Calu3 (cell line): ENCODE data around the gene HS3ST4. TPM values are rescaled to one million over a fixed set of nuclear protein-coding genes. Genes with fewer than 3 reads are reported as not detected.

Experiments used
- BruUV-seq: library from RNA; stranded (reverse); fragments of 400-500 nt; replicated peaks from 2 replicates; lab custom pipeline; 2021; lab: Mats Ljungman, UMichigan
- CTCF ChIA-PET: fragments of 300-600 bp; sonication (Branson Sonifier 250); formaldehyde crosslinking; loops from one replicate; lab custom pipeline; 2022; ENCODE audit warnings: antibody characterized with exemption; lab: Charles Lee
- DNase-seq: peaks from one replicate; pipeline ENCODE4 v3.0.0; 2022
- H3K27ac Mint-ChIP-seq: one replicate; pipeline ENCODE4 v1.8.0; 2022; ENCODE audit warnings: mixed read lengths; ENCODE audit not compliant: unreplicated experiment
- H3K27me3 Mint-ChIP-seq: one replicate; pipeline ENCODE4 v1.8.0; 2022; ENCODE audit warnings: mixed read lengths; ENCODE audit not compliant: unreplicated experiment
- H3K36me3 Mint-ChIP-seq: one replicate; pipeline ENCODE4 v1.8.0; 2022; ENCODE audit warnings: mild to moderate bottlenecking, moderate library complexity, mixed read lengths; ENCODE audit not compliant: insufficient read depth, unreplicated experiment
- H3K4me1 Mint-ChIP-seq: one replicate; pipeline ENCODE4 v1.8.0; 2022; ENCODE audit warnings: mild to moderate bottlenecking, low read depth, mixed read lengths; ENCODE audit not compliant: unreplicated experiment
- H3K4me3 Mint-ChIP-seq: one replicate; pipeline ENCODE4 v1.8.0; 2022; ENCODE audit warnings: mild to moderate bottlenecking, low read depth, moderate library complexity, mixed read lengths; ENCODE audit not compliant: unreplicated experiment
- H3K9me3 Mint-ChIP-seq: one replicate; pipeline ENCODE4 v1.8.0; 2022; ENCODE audit warnings: low read depth, mixed read lengths; ENCODE audit not compliant: unreplicated experiment
- CTCF ChIP-seq: fragments of 200-600 bp; IDR thresholded peaks from one replicate; pipeline ENCODE4 v1.8.0; 2022; ENCODE audit warnings: antibody characterized with exemption; ENCODE audit not compliant: unreplicated experiment
- intact Hi-C: fragments of 100-400 bp; cut with micrococcal nuclease; formaldehyde crosslinking; loops from one replicate; pipeline ENCODE4 v1.10.0; 2022; ENCODE audit not compliant: unreplicated experiment
- total RNA-seq: library from RNA; stranded (reverse); gene quantifications from 2 replicates; pipeline ENCODE4 v1.2.3, GENCODE V29; 2022

The HS3ST4 gene
- total RNA-seq, 1 experiment from 2014 or later: not detected

- Mint-ChIP-seq H3K27me3 (no peaks in the 10 kb centered on the region), H3K36me3 (no peaks in the 10 kb centered on the region), H3K4me1 (no peaks in the 10 kb centered on the region), H3K27ac (no peak overlapping the region), H3K9me3 (peaks cover 17% of the 10 kb centered on the region), H3K4me3 (no peak overlapping the region)
- BruUV-seq: no TSS peak
- CTCF ChIA-PET: no interaction called here
- TF ChIP-seq CTCF: no peak
- intact Hi-C loops: no loop called here
- no peak for DNase-seq
Observed at GRCh38 chr16:26155221-26155620, 463.5 kb downstream of the HS3ST4 start.

GRCh38 chr16:26157319-26157718, 465.6 kb downstream of the HS3ST4 start:
- no peaks in the 10 kb centered on the region for H3K36me3 Mint-ChIP-seq
- intact Hi-C loops: no loop called here
- no peak overlapping the region for H3K4me3 Mint-ChIP-seq
- no peak overlapping the region for H3K27ac Mint-ChIP-seq
- BruUV-seq: no TSS peak
- DNase-seq: no peak
- no peaks in the 10 kb centered on the region for H3K27me3 Mint-ChIP-seq
- no peaks in the 10 kb centered on the region for H3K4me1 Mint-ChIP-seq
- no peak for TF ChIP-seq CTCF
- CTCF ChIA-PET: no interaction called here
- H3K9me3 Mint-ChIP-seq: peaks cover 14% of the 10 kb centered on the region

DNA sequence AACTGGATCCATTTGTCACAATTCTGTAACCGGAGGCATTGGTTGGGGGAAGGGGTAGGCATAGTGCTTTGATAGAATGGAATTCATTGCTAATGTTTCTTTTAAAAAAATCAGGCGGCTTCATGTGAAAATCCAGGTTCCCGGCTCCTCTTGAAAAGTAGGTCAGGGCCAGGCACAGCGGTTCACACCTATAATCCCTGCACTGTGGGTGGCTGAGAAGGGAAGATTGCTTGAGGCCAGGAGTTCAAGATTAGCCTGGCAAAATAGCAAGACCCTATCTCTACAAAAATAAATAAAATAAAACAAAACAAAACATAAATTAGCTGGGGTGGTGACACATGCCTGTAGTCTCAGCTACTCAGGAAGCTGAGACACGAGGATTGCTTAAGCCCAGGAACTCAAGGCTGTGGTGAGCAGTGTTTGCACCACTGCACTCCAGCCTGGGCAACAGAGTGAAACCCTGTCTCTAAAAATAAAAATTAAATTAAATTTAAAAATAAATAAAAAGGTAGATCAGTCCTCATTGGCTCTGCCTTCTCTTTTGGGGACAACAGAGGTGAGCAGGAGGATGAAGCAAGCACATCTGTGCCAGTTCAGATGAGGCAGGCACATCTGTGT, 466.5 kb downstream of the HS3ST4 start:
- H3K27me3 Mint-ChIP-seq: no peaks in the 10 kb centered on the region
- BruUV-seq: no TSS peak
- intact Hi-C loops: no loop called here
- no peaks in the 10 kb centered on the region for H3K36me3 Mint-ChIP-seq
- no peak overlapping the region for H3K27ac Mint-ChIP-seq
- no peak overlapping the region for H3K4me3 Mint-ChIP-seq
- no peak for TF ChIP-seq CTCF
- DNase-seq: no peak
- H3K9me3 Mint-ChIP-seq: peaks cover 14% of the 10 kb centered on the region
- H3K4me1 Mint-ChIP-seq: no peaks in the 10 kb centered on the region
- CTCF ChIA-PET: no interaction called here

DNA sequence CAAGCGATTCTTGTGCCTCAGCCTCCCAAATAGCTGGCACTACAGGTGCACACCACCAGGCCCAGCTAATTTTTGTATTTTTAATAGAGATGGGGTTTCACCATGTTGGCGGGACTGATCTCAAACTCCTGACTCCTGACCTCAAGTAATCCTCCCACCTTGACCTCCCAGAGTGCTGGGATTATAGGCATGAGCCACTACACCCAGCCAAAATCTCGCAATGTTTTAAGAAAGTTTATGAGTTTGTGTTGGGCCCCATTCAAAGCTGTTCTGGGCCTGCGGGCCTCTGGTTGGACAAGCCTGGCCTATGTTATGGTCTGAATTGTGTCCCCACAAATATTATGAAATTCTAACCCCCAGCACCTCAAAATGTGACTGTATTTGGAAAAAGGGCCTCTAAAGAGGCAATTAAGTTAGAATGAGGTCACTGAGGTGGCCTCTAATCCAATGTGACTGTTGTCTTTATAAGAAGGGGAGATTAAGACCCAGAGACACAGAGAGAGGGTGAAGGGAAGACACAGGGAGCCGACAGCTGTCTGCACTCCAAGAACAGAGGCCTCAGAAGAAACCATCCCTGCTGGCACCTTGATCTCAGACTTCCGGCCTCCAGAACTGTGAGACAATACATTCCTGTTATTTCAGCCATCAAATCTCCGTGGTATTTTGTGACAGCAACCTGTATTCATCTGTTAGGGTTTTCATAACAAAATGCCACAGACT, 469.9 kb downstream of the HS3ST4 start:
- Mint-ChIP-seq H3K27me3 (no peaks in the 10 kb centered on the region), H3K4me1 (no peaks in the 10 kb centered on the region), H3K36me3 (no peaks in the 10 kb centered on the region), H3K27ac (no peak overlapping the region), H3K9me3 (peaks cover 31% of the 10 kb centered on the region), H3K4me3 (no peak overlapping the region)
- CTCF ChIA-PET: no interaction called here
- intact Hi-C loops: no loop called here
- no peak for DNase-seq
- BruUV-seq: no TSS peak
- no peak for TF ChIP-seq CTCF
